Hepatocyte (in vitro differentiated cells): ENCODE results near the gene RP9.

ENCODE experiments used
- CTCF ChIP-seq: fragments of 200-600 bp; sonication (generic); IDR thresholded peaks from 2 replicates; pipeline ENCODE4 v1.5.1; 2016; ENCODE audit warnings: antibody characterized with exemption, mild to moderate bottlenecking; ENCODE audit not compliant: poor library complexity
- EZH2 ChIP-seq: fragments of 200-600 bp; sonication (generic); IDR thresholded peaks from 2 replicates; pipeline ENCODE4 v1.6.1; 2016; ENCODE audit warnings: antibody characterized with exemption, mild to moderate bottlenecking, borderline replicate concordance

- TF ChIP-seq CTCF (no peak), EZH2 (no peak)
Observed at GRCh38 chr7:33070831-33071230, 38.4 kb downstream of the RP9 start.
